ENCODE measurements around the gene EHBP1. TPM values are rescaled to one million over a fixed set of nuclear protein-coding genes. Genes with fewer than 3 reads are reported as not detected.

The EHBP1 gene
- total RNA-seq, 4 donors from 2014 or later = 52.6 to 167 (median 135) TPM

- DNase-seq = no peak
- Histone ChIP-seq H3K9me3 (no peaks in the 10 kb centered on the region), H3K27me3 (no peaks in the 10 kb centered on the region), H3K36me3 (no peaks in the 10 kb centered on the region), H3K4me3 (no peak overlapping the region), H3K27ac (no peak overlapping the region), H3K4me1 (no peaks in the 10 kb centered on the region)
- intact Hi-C loops (cut with DNase I; ENCODE audit: low total_unique reads) = no loop called here
- TF ChIP-seq POLR2A (IDR thresholded peaks at IDR 0.05) = no peak
- TF ChIP-seq, protein P1, sequence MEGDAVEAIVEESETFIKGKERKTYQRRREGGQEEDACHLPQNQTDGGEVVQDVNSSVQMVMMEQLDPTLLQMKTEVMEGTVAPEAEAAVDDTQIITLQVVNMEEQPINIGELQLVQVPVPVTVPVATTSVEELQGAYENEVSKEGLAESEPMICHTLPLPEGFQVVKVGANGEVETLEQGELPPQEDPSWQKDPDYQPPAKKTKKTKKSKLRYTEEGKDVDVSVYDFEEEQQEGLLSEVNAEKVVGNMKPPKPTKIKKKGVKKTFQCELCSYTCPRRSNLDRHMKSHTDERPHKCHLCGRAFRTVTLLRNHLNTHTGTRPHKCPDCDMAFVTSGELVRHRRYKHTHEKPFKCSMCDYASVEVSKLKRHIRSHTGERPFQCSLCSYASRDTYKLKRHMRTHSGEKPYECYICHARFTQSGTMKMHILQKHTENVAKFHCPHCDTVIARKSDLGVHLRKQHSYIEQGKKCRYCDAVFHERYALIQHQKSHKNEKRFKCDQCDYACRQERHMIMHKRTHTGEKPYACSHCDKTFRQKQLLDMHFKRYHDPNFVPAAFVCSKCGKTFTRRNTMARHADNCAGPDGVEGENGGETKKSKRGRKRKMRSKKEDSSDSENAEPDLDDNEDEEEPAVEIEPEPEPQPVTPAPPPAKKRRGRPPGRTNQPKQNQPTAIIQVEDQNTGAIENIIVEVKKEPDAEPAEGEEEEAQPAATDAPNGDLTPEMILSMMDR (IDR thresholded peaks at IDR 0.05) = no peak
Observed at GRCh38 chr2:62897187-62897827, 191.8 kb downstream of the EHBP1 start.

- Histone ChIP-seq H3K4me3 (no peak overlapping the region), H3K4me1 (no peaks in the 10 kb centered on the region), H3K27ac (no peak overlapping the region), H3K9me3 (no peaks in the 10 kb centered on the region), H3K27me3 (no peaks in the 10 kb centered on the region), H3K36me3 (no peaks in the 10 kb centered on the region)
- TF ChIP-seq POLR2A (IDR thresholded peaks at IDR 0.05) = no peak
- TF ChIP-seq, protein P1 (IDR thresholded peaks at IDR 0.05) = no peak
- no peak for DNase-seq
- intact Hi-C loops (cut with DNase I; ENCODE audit: low total_unique reads) = no loop called here
Observed at GRCh38 chr2:62904344-62904743, 198.8 kb downstream of the EHBP1 start.

DNA sequence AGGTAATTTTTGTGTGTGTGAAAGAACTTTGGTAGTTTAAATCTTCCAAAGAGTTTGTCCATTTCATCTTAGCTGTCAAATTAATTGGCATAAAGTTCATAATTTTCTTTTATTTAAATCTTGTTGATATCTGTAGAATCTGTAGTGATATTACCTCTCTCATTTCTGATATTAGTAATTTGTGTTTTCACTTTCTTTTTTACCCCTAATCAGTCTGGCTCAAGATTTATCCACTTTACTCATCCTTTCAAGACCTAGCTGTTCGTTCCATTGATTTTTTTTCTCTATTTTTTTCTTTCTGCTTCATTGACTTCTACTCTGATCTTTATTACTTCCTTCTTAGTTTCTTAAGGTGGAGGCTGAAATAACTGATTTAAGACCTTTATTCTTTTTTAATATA, 202.6 kb downstream of the EHBP1 start:
- H3K27me3 ChIP-seq = no peaks in the 10 kb centered on the region
- no peak overlapping the region for H3K27ac ChIP-seq
- H3K36me3 ChIP-seq = no peaks in the 10 kb centered on the region
- TF ChIP-seq, protein P1 (IDR thresholded peaks at IDR 0.05) = no peak
- no peak for TF ChIP-seq POLR2A (IDR thresholded peaks at IDR 0.05)
- no peaks in the 10 kb centered on the region for H3K4me1 ChIP-seq
- no peak overlapping the region for H3K4me3 ChIP-seq
- H3K9me3 ChIP-seq = no peaks in the 10 kb centered on the region
- intact Hi-C loops (cut with DNase I; ENCODE audit: low total_unique reads) = no loop called here
- no peak for DNase-seq

DNA sequence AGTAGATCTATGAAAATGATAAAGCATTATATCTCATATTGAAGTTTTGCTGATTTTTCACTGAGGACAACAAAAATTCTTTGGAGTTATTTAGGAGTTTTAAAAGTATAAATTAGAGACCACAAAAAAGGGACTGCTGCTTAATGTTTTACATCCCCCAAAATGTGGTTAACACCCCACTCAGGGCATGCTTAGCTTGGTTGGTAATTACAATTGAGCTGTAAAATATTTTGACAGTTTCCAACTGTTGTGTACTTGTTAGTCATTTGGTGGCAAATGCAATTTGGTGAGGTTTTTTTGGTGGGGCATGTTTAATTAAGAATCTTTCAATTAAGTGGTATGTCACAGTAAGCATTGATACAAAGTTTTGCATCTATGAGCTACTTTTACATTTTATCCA, 207.8 kb downstream of the EHBP1 start:
- DNase-seq = no peak
- Histone ChIP-seq H3K4me3 (no peak overlapping the region), H3K36me3 (no peaks in the 10 kb centered on the region), H3K27ac (no peak overlapping the region), H3K9me3 (no peaks in the 10 kb centered on the region), H3K4me1 (no peaks in the 10 kb centered on the region), H3K27me3 (no peaks in the 10 kb centered on the region)
- intact Hi-C loops (cut with DNase I; ENCODE audit: low total_unique reads) = no loop called here
- TF ChIP-seq, protein P1 (IDR thresholded peaks at IDR 0.05) = no peak
- no peak for TF ChIP-seq POLR2A (IDR thresholded peaks at IDR 0.05)

- Histone ChIP-seq H3K9me3 (no peaks in the 10 kb centered on the region), H3K4me1 (no peaks in the 10 kb centered on the region), H3K27me3 (no peaks in the 10 kb centered on the region), H3K4me3 (no peak overlapping the region), H3K36me3 (no peaks in the 10 kb centered on the region), H3K27ac (no peak overlapping the region)
- TF ChIP-seq, protein P1 (IDR thresholded peaks at IDR 0.05) = no peak
- TF ChIP-seq POLR2A (IDR thresholded peaks at IDR 0.05) = no peak
- intact Hi-C loops (cut with DNase I; ENCODE audit: low total_unique reads) = no loop called here
- no peak for DNase-seq
Observed at GRCh38 chr2:62919041-62919440, 213.5 kb downstream of the EHBP1 start.

Measured in uterus (tissue), 4 donors.